Ishikawa (cell line): ENCODE data around the gene SH3BP5L.

ENCODE experiments used
- CEBPB ChIP-seq: IDR thresholded peaks from 2 replicates; pipeline ENCODE4 v1.6.1; 2012
- CREB1 ChIP-seq: IDR thresholded peaks from 2 replicates; pipeline ENCODE4 v1.6.1; 2012; ENCODE audit warnings: low read depth
- EGR1 ChIP-seq: IDR thresholded peaks from 2 replicates; pipeline ENCODE4 v1.6.1; 2012
- EP300 ChIP-seq: IDR thresholded peaks from 2 replicates; pipeline ENCODE4 v1.6.1; 2012; ENCODE audit warnings: borderline replicate concordance
- NFIC ChIP-seq: IDR thresholded peaks from 2 replicates; pipeline ENCODE4 v1.6.1; 2012
- REST ChIP-seq: IDR thresholded peaks from 2 replicates; pipeline ENCODE4 v1.6.1; 2012; ENCODE audit warnings: low read depth, mild to moderate bottlenecking
- TAF1 ChIP-seq: IDR thresholded peaks from 2 replicates; pipeline ENCODE4 v1.6.1; 2012; ENCODE audit warnings: low read depth, mild to moderate bottlenecking
- TCF12 ChIP-seq: IDR thresholded peaks from 2 replicates; pipeline ENCODE4 v1.6.1; 2012; ENCODE audit warnings: low read depth
- YY1 ChIP-seq: IDR thresholded peaks from 2 replicates; pipeline ENCODE4 v1.6.1; 2012; ENCODE audit warnings: low read depth
- TF ChIP-seq, protein P1 (sequence below): IDR thresholded peaks from 2 replicates; pipeline ENCODE4 v1.6.1; 2012

- TF ChIP-seq CREB1 (no peak), CEBPB (no peak), NFIC (no peak), EP300 (no peak), EGR1 (no peak), YY1 (no peak), TCF12 (no peak), REST (no peak), TAF1 (no peak)
- TF ChIP-seq, protein P1, sequence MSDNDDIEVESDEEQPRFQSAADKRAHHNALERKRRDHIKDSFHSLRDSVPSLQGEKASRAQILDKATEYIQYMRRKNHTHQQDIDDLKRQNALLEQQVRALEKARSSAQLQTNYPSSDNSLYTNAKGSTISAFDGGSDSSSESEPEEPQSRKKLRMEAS: no peak
Observed at GRCh38 chr1:248798791-248799190, 26.9 kb downstream of the SH3BP5L start.
